ENCODE data around the gene MTCL1.

Gene MTCL1

DNA sequence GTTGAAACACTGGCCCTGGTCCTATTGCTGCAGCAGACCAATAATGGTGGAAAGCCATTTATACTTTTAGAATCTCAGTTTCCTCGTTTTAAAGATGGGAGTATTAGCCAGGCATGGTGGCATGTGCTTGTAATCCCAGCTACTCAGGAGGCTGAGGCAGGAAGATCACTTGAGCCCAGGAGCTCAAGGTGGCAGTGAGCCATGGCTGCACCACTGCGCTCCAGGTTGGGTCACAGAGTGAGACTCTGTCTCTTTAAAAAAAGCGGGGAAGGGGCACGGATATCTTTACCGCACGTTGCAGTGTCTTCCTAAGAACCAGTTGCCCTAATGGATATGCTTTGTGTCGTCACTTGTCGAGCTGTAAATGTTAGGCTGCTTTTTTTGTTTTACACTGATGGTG, 8.3 kb downstream of the MTCL1 start:
- DNase-seq, result no peak
- Mint-ChIP-seq H3K4me1 (ENCODE audit: low read depth) (no peaks in the 10 kb centered on the region), H3K27me3 (peaks cover 35% of the 10 kb centered on the region), H3K9me3 (no peaks in the 10 kb centered on the region), H3K4me3 (no peak overlapping the region), H3K36me3 (ENCODE audit: low read depth) (no peaks in the 10 kb centered on the region), H3K27ac (no peak overlapping the region)

DNA sequence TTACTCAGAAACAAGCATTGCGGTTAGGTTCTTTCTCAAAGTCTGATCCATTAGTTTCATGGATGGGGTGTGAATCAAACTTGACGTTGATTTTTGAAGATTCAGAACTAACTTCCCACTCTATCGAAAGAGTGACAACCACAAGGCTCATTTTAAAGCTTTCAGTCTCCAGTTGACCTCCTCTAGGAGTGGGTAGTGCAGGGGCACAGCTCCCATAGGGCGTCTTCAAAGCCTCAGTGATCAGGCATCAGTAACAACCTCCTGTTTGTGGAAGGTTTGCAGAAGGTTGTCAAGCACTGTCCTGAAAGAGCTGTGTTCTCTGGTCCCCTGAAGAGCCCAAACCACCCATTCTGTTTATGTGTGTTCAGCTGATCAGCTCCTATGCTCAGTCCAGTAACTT, 10.2 kb downstream of the MTCL1 start:
- H3K27ac Mint-ChIP-seq, result no peak overlapping the region
- no peak overlapping the region for H3K4me3 Mint-ChIP-seq
- H3K36me3 Mint-ChIP-seq (ENCODE audit: low read depth), result no peaks in the 10 kb centered on the region
- no peaks in the 10 kb centered on the region for H3K9me3 Mint-ChIP-seq
- DNase-seq, result no peak
- no peaks in the 10 kb centered on the region for H3K4me1 Mint-ChIP-seq (ENCODE audit: low read depth)
- peaks cover 26% of the 10 kb centered on the region for H3K27me3 Mint-ChIP-seq

DNA sequence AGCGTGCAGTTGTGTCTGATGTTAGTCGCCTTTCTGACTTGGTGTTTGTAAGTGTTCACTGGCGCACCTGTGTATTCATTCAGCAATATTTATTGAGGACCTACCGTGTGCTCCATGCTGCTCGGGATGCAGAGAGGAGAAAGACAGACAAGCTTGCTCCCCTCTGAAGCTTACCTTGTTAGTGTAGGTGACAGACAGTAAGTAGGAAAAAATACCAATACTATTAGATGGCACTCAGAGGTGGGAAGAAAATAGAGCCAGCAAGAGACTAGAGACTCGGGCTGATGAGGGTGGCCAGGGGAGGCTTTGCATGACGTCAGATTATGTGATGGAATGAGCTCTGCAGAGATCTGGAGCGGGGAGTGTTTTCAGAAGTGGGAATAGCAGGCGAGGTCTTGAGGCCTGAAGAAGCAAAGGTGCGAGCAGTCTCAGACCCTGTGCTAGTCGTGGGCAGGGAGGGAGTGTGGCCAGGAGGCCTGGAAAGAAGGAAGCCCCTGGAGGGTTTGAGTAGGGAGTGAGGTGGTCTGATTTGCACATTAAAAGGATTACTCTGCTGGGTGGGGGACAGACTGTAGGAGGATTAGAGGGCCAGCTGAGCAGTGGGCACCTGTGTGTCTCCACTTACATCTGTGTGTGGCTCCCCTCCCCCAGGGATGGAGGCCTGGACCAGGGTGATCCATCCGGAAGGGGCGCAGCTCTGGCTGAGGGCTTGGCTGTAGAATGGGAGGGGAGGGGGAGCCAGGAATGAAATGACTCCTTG, 11.8 kb downstream of the MTCL1 start:
- H3K27me3 Mint-ChIP-seq, result peaks cover 26% of the 10 kb centered on the region
- H3K27ac Mint-ChIP-seq, result no peak overlapping the region
- no peaks in the 10 kb centered on the region for H3K4me1 Mint-ChIP-seq (ENCODE audit: low read depth)
- DNase-seq, result no peak
- H3K36me3 Mint-ChIP-seq (ENCODE audit: low read depth), result no peaks in the 10 kb centered on the region
- H3K4me3 Mint-ChIP-seq, result no peak overlapping the region
- H3K9me3 Mint-ChIP-seq, result no peaks in the 10 kb centered on the region

DNA sequence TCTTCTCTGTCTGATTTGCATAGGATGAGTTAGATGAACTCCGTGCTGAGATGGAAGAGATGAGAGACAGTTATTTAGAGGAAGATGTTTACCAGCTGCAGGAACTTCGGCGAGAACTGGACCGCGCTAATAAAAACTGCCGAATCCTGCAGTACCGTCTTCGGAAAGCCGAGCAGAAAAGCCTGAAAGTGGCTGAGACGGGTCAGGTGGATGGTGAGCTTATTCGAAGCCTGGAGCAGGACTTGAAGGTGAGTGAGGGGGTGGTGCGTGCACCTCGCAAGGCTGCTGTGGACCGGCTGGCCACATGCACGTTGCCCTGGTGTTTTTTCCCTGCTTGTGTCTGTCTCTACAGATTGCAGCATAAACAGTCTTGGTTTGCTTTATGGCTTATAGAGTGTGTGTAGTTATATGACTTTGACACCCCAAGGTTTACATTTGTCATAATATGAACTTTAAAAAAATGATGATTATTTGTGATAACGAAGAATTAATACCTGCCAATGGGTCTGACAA, 13.1 kb downstream of the MTCL1 start:
- H3K4me1 Mint-ChIP-seq (ENCODE audit: low read depth), result no peaks in the 10 kb centered on the region
- DNase-seq, result no peak

DNA sequence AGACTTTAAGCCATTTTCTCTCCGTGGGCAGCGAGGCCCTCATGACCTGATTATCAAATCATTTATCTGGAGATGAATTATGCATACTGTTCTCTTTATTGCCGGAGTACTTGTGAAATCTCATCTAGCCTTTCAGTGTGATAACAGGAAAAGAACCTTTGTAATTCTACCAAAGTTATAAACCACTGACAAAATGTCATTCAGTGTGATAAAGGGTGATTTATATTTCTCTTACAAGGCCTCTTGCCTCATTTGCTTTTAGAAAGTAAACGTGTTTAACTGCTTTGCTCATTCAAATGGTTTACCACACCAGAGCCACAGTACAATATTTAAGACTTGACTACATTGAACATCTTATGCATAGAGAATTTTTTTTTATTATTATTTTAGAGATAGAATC, 13.8 kb downstream of the MTCL1 start:
- no peak for DNase-seq

More for the DNA sequence above, 13.1 kb downstream of the MTCL1 start:
- Mint-ChIP-seq H3K4me3 (no peak overlapping the region), H3K27ac (no peak overlapping the region), H3K36me3 (ENCODE audit: low read depth) (no peaks in the 10 kb centered on the region), H3K9me3 (no peaks in the 10 kb centered on the region), H3K27me3 (peaks cover 19% of the 10 kb centered on the region)

DNA sequence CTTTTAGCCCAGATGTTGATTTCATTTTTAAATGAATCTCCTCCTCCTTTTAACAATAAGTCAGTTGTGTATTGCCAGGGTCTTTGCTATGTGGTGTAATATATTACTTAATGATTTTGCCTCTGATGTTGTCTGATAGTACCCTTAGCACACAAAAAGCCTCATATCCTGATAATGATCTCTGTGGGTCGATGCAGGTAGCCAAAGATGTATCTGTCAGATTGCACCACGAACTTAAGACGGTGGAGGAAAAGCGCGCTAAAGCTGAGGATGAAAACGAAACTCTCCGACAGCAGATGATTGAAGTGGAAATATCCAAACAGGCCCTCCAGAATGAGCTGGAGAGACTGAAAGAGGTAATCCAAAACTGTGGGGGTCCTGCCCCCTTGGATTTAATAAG, 14.8 kb downstream of the MTCL1 start:
- no peaks in the 10 kb centered on the region for H3K36me3 Mint-ChIP-seq (ENCODE audit: low read depth)
- DNase-seq, result no peak
- H3K9me3 Mint-ChIP-seq, result no peaks in the 10 kb centered on the region
- H3K4me3 Mint-ChIP-seq, result no peak overlapping the region
- no peak overlapping the region for H3K27ac Mint-ChIP-seq
- no peaks in the 10 kb centered on the region for H3K4me1 Mint-ChIP-seq (ENCODE audit: low read depth)
- H3K27me3 Mint-ChIP-seq, result peaks cover 8% of the 10 kb centered on the region

More for the DNA sequence above, 13.8 kb downstream of the MTCL1 start:
- no peaks in the 10 kb centered on the region for H3K9me3 Mint-ChIP-seq
- no peaks in the 10 kb centered on the region for H3K36me3 Mint-ChIP-seq (ENCODE audit: low read depth)
- no peaks in the 10 kb centered on the region for H3K4me1 Mint-ChIP-seq (ENCODE audit: low read depth)
- peaks cover 12% of the 10 kb centered on the region for H3K27me3 Mint-ChIP-seq
- no peak overlapping the region for H3K27ac Mint-ChIP-seq
- H3K4me3 Mint-ChIP-seq, result no peak overlapping the region

DNA sequence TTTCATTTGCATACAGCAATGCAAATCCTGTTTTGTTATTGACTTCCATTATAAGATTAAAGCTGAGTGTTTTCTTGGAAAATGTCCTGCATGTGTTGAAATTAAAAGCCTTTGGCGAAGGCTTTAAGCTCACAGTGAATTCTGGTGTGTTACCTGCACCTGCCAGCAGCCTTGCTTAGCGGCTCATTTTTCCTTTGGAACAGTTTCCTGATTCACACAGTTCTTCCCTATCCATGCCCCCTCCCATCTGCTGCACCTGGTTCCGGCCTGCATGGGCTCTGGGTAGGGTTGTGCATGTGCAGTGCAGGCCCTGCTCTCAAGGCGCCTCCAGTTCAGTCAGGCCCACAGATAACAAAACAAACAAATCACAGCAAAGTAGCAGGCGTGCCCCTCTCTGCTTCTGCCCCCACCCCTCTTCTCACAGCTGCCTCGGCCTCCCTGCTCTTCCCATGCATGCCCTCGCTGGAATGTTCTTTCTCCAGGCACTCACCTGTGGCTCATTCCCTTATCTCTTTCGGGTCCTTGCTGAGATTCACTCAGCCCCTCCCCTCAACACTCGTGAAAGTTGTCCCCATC, 15.8 kb downstream of the MTCL1 start:
- Mint-ChIP-seq H3K27me3 (peaks cover 8% of the 10 kb centered on the region), H3K36me3 (ENCODE audit: low read depth) (no peaks in the 10 kb centered on the region), H3K4me3 (no peak overlapping the region), H3K27ac (no peak overlapping the region), H3K4me1 (ENCODE audit: low read depth) (no peaks in the 10 kb centered on the region), H3K9me3 (no peaks in the 10 kb centered on the region)
- DNase-seq, result no peak

DNA sequence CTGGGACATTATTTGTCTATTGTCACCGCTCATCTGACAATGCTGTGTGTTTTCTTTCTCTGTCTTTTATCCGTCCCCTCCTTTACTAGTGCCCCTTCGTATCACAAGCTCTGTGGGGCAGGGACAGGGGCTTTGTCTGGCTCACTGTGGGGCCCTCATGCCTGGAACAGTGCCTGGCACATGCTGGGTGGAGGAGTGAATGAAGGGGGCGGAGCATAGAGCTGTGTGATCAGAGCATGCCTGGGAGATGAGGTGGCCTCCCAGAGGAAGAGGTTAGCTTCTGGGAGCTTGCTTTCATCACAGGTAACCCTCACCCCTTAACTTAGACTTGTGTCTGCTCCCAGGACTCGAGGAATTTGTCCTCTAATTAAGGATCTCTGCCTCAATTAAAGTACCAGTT, 16.4 kb downstream of the MTCL1 start:
- Mint-ChIP-seq H3K4me3 (no peak overlapping the region), H3K9me3 (no peaks in the 10 kb centered on the region), H3K36me3 (ENCODE audit: low read depth) (no peaks in the 10 kb centered on the region)

DNA sequence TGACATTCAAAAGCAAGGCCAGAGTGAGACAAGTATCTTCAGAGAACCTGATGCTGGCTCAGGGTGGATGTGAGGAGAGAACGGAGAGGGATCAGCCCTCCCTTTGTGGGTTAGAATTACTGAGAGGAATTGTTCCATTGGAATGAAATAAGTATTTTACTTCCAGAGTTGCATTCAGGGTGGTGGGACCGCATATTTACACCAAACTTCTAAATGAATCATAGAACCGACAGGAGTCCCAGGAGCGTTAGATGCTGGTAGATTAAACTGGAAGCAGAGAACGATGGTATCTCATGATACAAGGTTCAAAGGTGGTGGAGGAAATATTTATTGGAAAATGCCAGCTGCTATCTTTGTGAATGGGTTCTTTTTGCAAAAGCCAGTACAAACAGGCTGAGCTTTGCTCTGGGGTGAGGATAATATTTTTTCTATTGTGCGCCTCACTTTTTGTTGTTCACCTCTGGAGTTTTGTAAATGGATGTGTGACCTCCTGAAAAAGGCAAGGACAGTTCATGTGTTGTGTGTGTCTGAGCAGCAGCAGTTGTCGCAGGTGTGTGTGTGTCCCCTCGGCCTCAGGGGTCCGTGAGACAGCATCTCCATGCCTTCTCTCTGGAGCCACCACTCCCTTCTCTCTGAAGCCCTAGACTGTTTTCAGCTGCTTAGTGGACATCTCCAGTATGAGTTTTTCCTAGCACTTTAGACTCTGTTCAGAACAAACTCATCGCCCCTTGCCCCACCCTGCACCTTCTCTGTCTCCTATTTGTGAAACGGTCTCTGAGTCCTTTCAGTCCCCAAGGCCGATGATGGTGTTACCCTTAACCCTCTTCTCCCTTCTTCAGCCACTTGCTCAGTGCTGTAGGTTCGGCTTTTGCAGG, 17.8 kb downstream of the MTCL1 start:
- no peaks in the 10 kb centered on the region for H3K36me3 Mint-ChIP-seq (ENCODE audit: low read depth)
- no peak overlapping the region for H3K4me3 Mint-ChIP-seq
- no peaks in the 10 kb centered on the region for H3K27me3 Mint-ChIP-seq
- no peak for DNase-seq
- peaks cover 1% of the 10 kb centered on the region for H3K4me1 Mint-ChIP-seq (ENCODE audit: low read depth)
- no peaks in the 10 kb centered on the region for H3K9me3 Mint-ChIP-seq
- H3K27ac Mint-ChIP-seq, result no peak overlapping the region

More for the DNA sequence above, 16.4 kb downstream of the MTCL1 start:
- no peak for DNase-seq
- H3K27ac Mint-ChIP-seq, result no peak overlapping the region
- H3K4me1 Mint-ChIP-seq (ENCODE audit: low read depth), result no peaks in the 10 kb centered on the region
- H3K27me3 Mint-ChIP-seq, result peaks cover 8% of the 10 kb centered on the region

DNA sequence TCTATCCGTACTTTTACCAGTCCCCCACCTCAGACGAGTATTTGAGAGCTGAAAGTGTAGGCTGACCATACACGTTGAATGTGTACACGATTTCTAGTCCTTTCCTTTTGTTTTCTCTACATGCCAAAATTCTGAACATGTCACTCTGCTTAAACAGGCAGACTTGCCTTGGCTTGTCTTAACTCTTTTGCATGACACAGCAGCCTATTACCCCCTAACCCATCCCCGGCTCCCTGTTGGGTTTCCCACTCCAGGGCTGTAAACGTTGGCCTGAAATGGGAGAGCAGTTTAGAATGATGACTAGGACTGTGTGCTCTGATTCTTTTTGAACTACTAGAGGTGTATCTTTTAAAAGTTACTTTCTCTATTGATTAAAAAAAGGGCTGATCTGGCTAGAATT, 19.1 kb downstream of the MTCL1 start:
- peaks cover 3% of the 10 kb centered on the region for H3K4me1 Mint-ChIP-seq (ENCODE audit: low read depth)
- DNase-seq, result no peak
- H3K27me3 Mint-ChIP-seq, result no peaks in the 10 kb centered on the region
- H3K36me3 Mint-ChIP-seq (ENCODE audit: low read depth), result no peaks in the 10 kb centered on the region
- H3K9me3 Mint-ChIP-seq, result no peaks in the 10 kb centered on the region
- H3K4me3 Mint-ChIP-seq, result no peak overlapping the region
- no peak overlapping the region for H3K27ac Mint-ChIP-seq

DNA sequence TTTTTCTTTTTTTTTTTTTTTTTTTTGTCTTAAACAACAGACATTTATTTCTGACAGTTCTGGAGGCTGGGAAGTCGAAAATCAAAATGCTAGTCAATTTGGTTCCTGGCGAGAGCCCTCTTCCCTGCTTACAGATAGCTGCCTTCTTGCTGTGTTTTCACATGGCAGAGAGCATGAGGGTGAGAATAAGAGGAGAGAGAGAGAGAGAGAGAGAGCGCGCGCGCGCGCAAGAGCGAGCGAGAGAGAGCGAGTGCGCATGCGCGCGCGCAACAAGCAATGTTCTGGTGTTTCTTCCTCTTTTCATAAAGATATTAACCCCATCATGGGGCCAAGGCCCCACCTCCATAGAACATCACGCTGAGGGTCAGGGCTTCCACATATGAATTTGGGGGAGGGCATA, 20.9 kb downstream of the MTCL1 start:
- Mint-ChIP-seq H3K4me1 (ENCODE audit: low read depth) (peaks cover 3% of the 10 kb centered on the region), H3K9me3 (no peaks in the 10 kb centered on the region), H3K27me3 (no peaks in the 10 kb centered on the region), H3K36me3 (ENCODE audit: low read depth) (no peaks in the 10 kb centered on the region), H3K4me3 (no peak overlapping the region), H3K27ac (no peak overlapping the region)
- no peak for DNase-seq

DNA sequence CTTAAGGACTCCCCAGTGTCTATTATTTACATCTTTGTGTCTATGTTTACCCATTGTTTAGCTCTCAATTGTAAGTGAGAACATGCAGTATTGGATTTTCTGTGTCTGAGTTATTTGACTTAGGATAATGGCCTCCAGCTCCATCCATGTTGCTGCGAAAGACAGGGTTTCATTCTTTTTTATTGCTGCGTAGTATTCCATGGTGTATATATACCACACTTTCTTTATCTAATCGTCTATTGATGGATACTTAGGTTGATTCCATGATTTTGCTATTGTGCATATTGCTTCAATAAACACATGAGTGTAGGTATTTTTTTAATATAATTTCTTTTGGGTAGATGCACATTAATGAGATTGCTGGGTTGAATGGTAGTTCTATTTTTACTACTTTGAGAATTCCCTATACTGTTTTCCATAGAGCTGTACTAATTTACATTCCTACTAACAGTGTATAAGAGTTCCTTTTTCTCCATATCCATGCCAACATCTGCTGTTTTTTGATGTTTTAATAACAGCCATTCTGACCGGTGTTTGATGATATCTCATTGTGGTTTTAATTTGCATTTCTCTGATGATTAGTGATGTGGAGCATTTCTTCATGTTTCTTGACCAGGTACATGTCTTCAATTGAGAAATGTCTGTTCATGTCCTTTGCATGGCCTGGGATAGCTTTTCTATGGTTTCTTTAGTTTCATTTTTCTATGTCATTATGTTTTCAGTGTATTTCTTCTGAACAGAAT, 21.8 kb downstream of the MTCL1 start:
- H3K36me3 Mint-ChIP-seq (ENCODE audit: low read depth), result no peaks in the 10 kb centered on the region
- H3K4me1 Mint-ChIP-seq (ENCODE audit: low read depth), result peaks cover 3% of the 10 kb centered on the region
- no peak for DNase-seq
- no peaks in the 10 kb centered on the region for H3K9me3 Mint-ChIP-seq
- no peaks in the 10 kb centered on the region for H3K27me3 Mint-ChIP-seq
- no peak overlapping the region for H3K27ac Mint-ChIP-seq
- H3K4me3 Mint-ChIP-seq, result no peak overlapping the region

DNA sequence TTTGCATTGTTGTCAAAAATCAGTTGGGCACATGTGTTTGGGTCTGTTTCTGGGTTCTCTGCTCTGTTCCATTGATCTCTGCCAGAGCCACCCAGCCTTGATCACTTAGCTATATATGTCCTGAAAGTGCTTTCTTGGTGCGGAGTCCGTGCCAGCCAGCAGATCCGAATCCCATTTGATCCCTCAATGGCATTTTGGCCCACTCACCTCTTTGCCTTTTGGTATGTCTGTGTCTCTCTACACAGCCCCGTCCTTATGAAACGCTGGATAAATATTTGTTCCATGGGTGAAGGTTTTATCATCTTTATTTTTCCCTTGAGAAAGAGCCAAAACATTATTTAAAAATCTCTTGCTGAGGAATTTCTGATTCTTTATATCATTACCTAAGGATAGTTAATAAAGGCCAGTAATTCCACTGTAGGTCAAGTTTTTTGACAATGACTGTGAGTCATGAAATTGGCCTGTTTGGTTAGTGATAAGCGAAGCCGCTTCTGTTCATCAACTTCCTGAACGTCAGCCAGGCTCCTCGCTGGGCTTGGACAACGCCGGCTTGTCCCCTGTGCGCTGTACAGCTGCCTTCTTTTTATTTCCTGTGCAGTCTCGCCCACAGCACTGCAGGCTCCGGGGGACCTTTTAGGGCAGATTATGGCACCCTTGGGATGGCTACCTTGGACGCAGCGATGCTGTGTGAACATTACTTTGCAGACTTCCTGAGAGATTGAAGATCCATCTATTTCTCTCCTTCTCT, 24.9 kb downstream of the MTCL1 start:
- Mint-ChIP-seq H3K36me3 (ENCODE audit: low read depth) (no peaks in the 10 kb centered on the region), H3K27ac (no peak overlapping the region), H3K4me1 (ENCODE audit: low read depth) (peaks cover 3% of the 10 kb centered on the region), H3K9me3 (no peaks in the 10 kb centered on the region), H3K27me3 (no peaks in the 10 kb centered on the region), H3K4me3 (no peak overlapping the region)
- DNase-seq, result no peak
